Breast epithelium (tissue), 3 donors: ENCODE results near the gene FAM120C.

Experiments
- POLR2A ChIP-seq: fragments of 450-650 bp; IDR thresholded peaks from one replicate; pipeline ENCODE4 v1.6.1; 2016; ENCODE audit warnings: antibody characterized with exemption, mild to moderate bottlenecking, moderate library complexity
- POLR2AphosphoS5 ChIP-seq, 3 donors: sonication (generic); formaldehyde crosslinking; IDR thresholded peaks; one replicate each; pipeline ENCODE4 v1.6.1; 2017; ENCODE audit warnings: antibody characterized with exemption in 3 of 3
- TF ChIP-seq, protein P1 (sequence below), 3 donors: fragments of 450-650 bp; IDR thresholded peaks; one replicate each; pipeline ENCODE4 v1.5.1; 2016 to 2017; ENCODE audit warnings: antibody characterized with exemption in 3 of 3, mild to moderate bottlenecking in 3 of 3, moderate library complexity in 3 of 3

GRCh38 chrX:54184474-54184873 lies 1.4 kb upstream of the FAM120C start:
- TF ChIP-seq, protein P1, sequence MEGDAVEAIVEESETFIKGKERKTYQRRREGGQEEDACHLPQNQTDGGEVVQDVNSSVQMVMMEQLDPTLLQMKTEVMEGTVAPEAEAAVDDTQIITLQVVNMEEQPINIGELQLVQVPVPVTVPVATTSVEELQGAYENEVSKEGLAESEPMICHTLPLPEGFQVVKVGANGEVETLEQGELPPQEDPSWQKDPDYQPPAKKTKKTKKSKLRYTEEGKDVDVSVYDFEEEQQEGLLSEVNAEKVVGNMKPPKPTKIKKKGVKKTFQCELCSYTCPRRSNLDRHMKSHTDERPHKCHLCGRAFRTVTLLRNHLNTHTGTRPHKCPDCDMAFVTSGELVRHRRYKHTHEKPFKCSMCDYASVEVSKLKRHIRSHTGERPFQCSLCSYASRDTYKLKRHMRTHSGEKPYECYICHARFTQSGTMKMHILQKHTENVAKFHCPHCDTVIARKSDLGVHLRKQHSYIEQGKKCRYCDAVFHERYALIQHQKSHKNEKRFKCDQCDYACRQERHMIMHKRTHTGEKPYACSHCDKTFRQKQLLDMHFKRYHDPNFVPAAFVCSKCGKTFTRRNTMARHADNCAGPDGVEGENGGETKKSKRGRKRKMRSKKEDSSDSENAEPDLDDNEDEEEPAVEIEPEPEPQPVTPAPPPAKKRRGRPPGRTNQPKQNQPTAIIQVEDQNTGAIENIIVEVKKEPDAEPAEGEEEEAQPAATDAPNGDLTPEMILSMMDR (IDR thresholded peaks at IDR 0.05): no peak
- TF ChIP-seq POLR2A (no peak), POLR2AphosphoS5 (IDR thresholded peaks at IDR 0.05) (no peak)
